Superior temporal gyrus (tissue), 1 donor: ENCODE measurements around the gene VPS11.
A peak's percentile ranks its signal among the peaks of the same experiment; 100 is the strongest.
"Not testable (repeated sequence)": the region's sequence is repeated elsewhere in the genome, so short reads cannot be mapped to it uniquely, and the experiment has no call there.

ENCODE experiments used
- DNase-seq: peaks from one replicate; pipeline ENCODE4 v3.0.0-alpha.2; 2016; ENCODE audit errors: extremely low spot score

The VPS11 gene

GRCh38 chr11:119067371-119068222, at the start of gene VPS11:
TSS of gene VPS11 (plus strand) at chr11:119067818. CDS start at chr11:119067824, 6 bp downstream.
- DNase-seq, result peak; percentile 96

- peak; percentile 99 for DNase-seq
These were observed 49.3 kb upstream of the VPS11 start, which contains the start of the genes RPS25 and TRAPPC4 for GRCh38 chr11:119018074-119018938. TSS of gene RPS25 (minus strand) at chr11:119018343. CDS start at chr11:119018284, 59 bp downstream. TSS of gene TRAPPC4 (plus strand) at chr11:119018766. CDS start at chr11:119018796, 30 bp downstream.

- no peak for DNase-seq
These were observed 47.6 kb upstream of the VPS11 start for GRCh38 chr11:119019996-119020395.

- no peak for DNase-seq
These were observed 46.0 kb upstream of the VPS11 start for GRCh38 chr11:119021631-119022030.

- DNase-seq, result no peak
These were observed 43.9 kb upstream of the VPS11 start for GRCh38 chr11:119023741-119024140.

- no peak for DNase-seq
These were observed 43.1 kb upstream of the VPS11 start for GRCh38 chr11:119024430-119025098.

- no peak for DNase-seq
These were observed 42.5 kb upstream of the VPS11 start for GRCh38 chr11:119025099-119025473.

- no peak for DNase-seq
These were observed 42.1 kb upstream of the VPS11 start for GRCh38 chr11:119025541-119025940.

- DNase-seq, result no peak
These were observed 41.4 kb upstream of the VPS11 start for GRCh38 chr11:119025978-119026766.

GRCh38 chr11:119026970-119027369, 40.6 kb upstream of the VPS11 start:
- DNase-seq, result no peak

- no peak for DNase-seq
These were observed 39.9 kb upstream of the VPS11 start for GRCh38 chr11:119027561-119028345.

GRCh38 chr11:119028346-119029068, 39.1 kb upstream of the VPS11 start:
- no peak for DNase-seq

GRCh38 chr11:119029069-119029339, 38.6 kb upstream of the VPS11 start:
- no peak for DNase-seq

- peak; percentile 15 for DNase-seq
These were observed 38.1 kb upstream of the VPS11 start for GRCh38 chr11:119029340-119030028.

- no peak for DNase-seq
These were observed 37.6 kb upstream of the VPS11 start for GRCh38 chr11:119030029-119030328.

GRCh38 chr11:119030329-119031047, 37.1 kb upstream of the VPS11 start, which contains the start of gene SLC37A4:
TSS of gene SLC37A4 (minus strand) at chr11:119030877.
- peak; percentile 98 for DNase-seq

GRCh38 chr11:119031912-119032280, 35.7 kb upstream of the VPS11 start:
- DNase-seq, result no peak

GRCh38 chr11:119033421-119033820, 34.2 kb upstream of the VPS11 start:
- not testable (repeated sequence) for DNase-seq

- DNase-seq, result no peak
These were observed 32.8 kb upstream of the VPS11 start for GRCh38 chr11:119034813-119035212.
